ENCODE measurements around the gene KDM5B.

GRCh38 chr1:202854787-202855186, 46.6 kb upstream of the KDM5B start:
- TF ChIP-seq, protein P1, sequence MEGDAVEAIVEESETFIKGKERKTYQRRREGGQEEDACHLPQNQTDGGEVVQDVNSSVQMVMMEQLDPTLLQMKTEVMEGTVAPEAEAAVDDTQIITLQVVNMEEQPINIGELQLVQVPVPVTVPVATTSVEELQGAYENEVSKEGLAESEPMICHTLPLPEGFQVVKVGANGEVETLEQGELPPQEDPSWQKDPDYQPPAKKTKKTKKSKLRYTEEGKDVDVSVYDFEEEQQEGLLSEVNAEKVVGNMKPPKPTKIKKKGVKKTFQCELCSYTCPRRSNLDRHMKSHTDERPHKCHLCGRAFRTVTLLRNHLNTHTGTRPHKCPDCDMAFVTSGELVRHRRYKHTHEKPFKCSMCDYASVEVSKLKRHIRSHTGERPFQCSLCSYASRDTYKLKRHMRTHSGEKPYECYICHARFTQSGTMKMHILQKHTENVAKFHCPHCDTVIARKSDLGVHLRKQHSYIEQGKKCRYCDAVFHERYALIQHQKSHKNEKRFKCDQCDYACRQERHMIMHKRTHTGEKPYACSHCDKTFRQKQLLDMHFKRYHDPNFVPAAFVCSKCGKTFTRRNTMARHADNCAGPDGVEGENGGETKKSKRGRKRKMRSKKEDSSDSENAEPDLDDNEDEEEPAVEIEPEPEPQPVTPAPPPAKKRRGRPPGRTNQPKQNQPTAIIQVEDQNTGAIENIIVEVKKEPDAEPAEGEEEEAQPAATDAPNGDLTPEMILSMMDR (IDR thresholded peaks at IDR 0.05) = no peak
- no peak for TF ChIP-seq POLR2A (IDR thresholded peaks at IDR 0.05)
